Upper lobe of right lung (tissue), 1 donor: Measurements from ENCODE around the gene CSF3R. TPM values are rescaled to one million over a fixed set of nuclear protein-coding genes. Genes with fewer than 3 reads are reported as not detected.

Experiments used
- ATAC-seq: fragments of 200-7000 bp; cut with Tn5 transposase; one replicate; pipeline ENCODE4 v1.9.1; 2020; ENCODE audit warnings: mild to moderate bottlenecking, moderate library complexity
- DNase-seq: peaks from one replicate; pipeline ENCODE4 v3.0.0-alpha.2; 2020
- H3K27ac ChIP-seq: fragments of 200-600 bp; one replicate; pipeline ENCODE4 v1.8.0; 2022
- H3K27me3 ChIP-seq: fragments of 200-600 bp; one replicate; pipeline ENCODE4 v1.8.0; 2022; ENCODE audit warnings: mild to moderate bottlenecking
- H3K36me3 ChIP-seq: fragments of 200-600 bp; one replicate; pipeline ENCODE4 v1.8.0; 2022
- H3K4me1 ChIP-seq: fragments of 200-600 bp; one replicate; pipeline ENCODE4 v1.8.0; 2022
- H3K4me3 ChIP-seq: fragments of 200-600 bp; one replicate; pipeline ENCODE4 v1.8.0; 2022; ENCODE audit warnings: mild to moderate bottlenecking
- H3K9me3 ChIP-seq: fragments of 200-600 bp; one replicate; pipeline ENCODE4 v1.8.0; 2022
- intact Hi-C: fragments of 100-400 bp; cut with DNase I; formaldehyde crosslinking; loops from one replicate; pipeline ENCODE4 v1.11.0; 2022
- total RNA-seq: library from RNA; stranded (reverse); fragmentation: NEBNext Ultra II Directional; extraction: Animal tissue kit (Norgen Biotek cat#: 25700); gene quantifications from one replicate; pipeline ENCODE4 v1.2.1, GENCODE V29; 2021
- TF ChIP-seq, protein P1 (sequence below): fragments of 200-600 bp; IDR thresholded peaks from one replicate; pipeline ENCODE4 v1.8.0; 2022; ENCODE audit warnings: antibody characterized with exemption
- donor health status: DM: no; HTN: yes; CAD: no; lungs with severe emphysema.

CSF3R gene
- total RNA-seq, 1 donor from 2014 or later, result 202 TPM

DNA sequence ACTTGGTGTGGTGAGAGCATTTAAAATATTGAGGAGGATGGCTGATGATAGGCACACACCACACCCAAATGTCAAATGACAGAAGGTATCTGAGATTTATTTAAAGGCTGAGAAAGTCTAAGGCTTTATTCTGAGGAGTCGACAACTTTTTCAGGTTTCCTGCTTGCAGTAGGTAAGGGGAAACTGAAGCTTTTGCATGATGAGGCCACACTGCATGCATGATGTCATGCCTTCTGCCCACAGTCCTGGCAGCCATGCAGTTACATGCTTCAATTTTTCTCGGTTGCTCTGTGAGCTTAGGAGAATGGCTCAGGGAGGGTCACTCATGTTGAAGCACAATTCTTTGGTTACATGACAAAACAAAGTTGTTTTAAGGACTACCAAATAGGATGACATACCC is 39.4 kb downstream of the CSF3R start:
- ATAC-seq (no peak), DNase-seq (no peak)
- intact Hi-C loops, result no loop called here
- H3K4me1 ChIP-seq, result peaks cover 5% of the 10 kb centered on the region
- no peaks in the 10 kb centered on the region for H3K9me3 ChIP-seq
- TF ChIP-seq, protein P1, sequence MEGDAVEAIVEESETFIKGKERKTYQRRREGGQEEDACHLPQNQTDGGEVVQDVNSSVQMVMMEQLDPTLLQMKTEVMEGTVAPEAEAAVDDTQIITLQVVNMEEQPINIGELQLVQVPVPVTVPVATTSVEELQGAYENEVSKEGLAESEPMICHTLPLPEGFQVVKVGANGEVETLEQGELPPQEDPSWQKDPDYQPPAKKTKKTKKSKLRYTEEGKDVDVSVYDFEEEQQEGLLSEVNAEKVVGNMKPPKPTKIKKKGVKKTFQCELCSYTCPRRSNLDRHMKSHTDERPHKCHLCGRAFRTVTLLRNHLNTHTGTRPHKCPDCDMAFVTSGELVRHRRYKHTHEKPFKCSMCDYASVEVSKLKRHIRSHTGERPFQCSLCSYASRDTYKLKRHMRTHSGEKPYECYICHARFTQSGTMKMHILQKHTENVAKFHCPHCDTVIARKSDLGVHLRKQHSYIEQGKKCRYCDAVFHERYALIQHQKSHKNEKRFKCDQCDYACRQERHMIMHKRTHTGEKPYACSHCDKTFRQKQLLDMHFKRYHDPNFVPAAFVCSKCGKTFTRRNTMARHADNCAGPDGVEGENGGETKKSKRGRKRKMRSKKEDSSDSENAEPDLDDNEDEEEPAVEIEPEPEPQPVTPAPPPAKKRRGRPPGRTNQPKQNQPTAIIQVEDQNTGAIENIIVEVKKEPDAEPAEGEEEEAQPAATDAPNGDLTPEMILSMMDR, result no peak
- no peak overlapping the region for H3K4me3 ChIP-seq
- H3K36me3 ChIP-seq, result no peaks in the 10 kb centered on the region
- no peak overlapping the region for H3K27ac ChIP-seq
- no peaks in the 10 kb centered on the region for H3K27me3 ChIP-seq

DNA sequence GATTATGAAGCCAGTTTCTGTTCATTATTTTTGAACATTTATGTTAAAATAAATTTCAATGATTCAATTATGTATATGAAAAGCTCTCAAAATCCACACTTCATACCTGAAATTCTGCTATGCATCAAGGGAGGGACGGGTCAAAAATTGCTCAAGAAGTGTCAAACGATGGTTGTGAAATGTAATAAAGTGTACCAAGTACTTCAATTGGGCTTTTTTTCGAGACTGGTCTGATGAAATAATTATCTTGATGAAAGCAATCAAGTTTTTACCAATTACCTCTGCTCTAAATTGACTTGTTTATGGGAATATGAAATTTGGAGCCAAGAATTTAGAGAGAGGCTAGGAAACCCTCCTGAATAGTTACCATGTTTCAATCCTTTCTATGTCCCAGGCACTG is 40.4 kb downstream of the CSF3R start:
- DNase-seq (no peak), ATAC-seq (no peak)
- peaks cover 5% of the 10 kb centered on the region for H3K4me1 ChIP-seq
- intact Hi-C loops, result no loop called here
- no peaks in the 10 kb centered on the region for H3K27me3 ChIP-seq
- no peaks in the 10 kb centered on the region for H3K36me3 ChIP-seq
- H3K9me3 ChIP-seq, result no peaks in the 10 kb centered on the region
- TF ChIP-seq, protein P1, result no peak
- H3K4me3 ChIP-seq, result no peak overlapping the region
- H3K27ac ChIP-seq, result no peak overlapping the region

- TF ChIP-seq, protein P1, result no peak
- no peaks in the 10 kb centered on the region for H3K36me3 ChIP-seq
- H3K27me3 ChIP-seq, result no peaks in the 10 kb centered on the region
- intact Hi-C loops, result no loop called here
- no peaks in the 10 kb centered on the region for H3K9me3 ChIP-seq
- DNase-seq (no peak), ATAC-seq (no peak)
- H3K4me1 ChIP-seq, result peaks cover 5% of the 10 kb centered on the region
- H3K4me3 ChIP-seq, result no peak overlapping the region
- no peak overlapping the region for H3K27ac ChIP-seq
Observed at GRCh38 chr1:36440646-36441045, 42.1 kb downstream of the CSF3R start.

- TF ChIP-seq, protein P1, result no peak
- H3K27me3 ChIP-seq, result no peaks in the 10 kb centered on the region
- H3K4me1 ChIP-seq, result peaks cover 5% of the 10 kb centered on the region
- ATAC-seq (no peak), DNase-seq (no peak)
- H3K9me3 ChIP-seq, result no peaks in the 10 kb centered on the region
- no peak overlapping the region for H3K27ac ChIP-seq
- intact Hi-C loops, result no loop called here
- H3K36me3 ChIP-seq, result no peaks in the 10 kb centered on the region
- H3K4me3 ChIP-seq, result no peak overlapping the region
Observed at GRCh38 chr1:36440044-36440443, 42.7 kb downstream of the CSF3R start.

DNA sequence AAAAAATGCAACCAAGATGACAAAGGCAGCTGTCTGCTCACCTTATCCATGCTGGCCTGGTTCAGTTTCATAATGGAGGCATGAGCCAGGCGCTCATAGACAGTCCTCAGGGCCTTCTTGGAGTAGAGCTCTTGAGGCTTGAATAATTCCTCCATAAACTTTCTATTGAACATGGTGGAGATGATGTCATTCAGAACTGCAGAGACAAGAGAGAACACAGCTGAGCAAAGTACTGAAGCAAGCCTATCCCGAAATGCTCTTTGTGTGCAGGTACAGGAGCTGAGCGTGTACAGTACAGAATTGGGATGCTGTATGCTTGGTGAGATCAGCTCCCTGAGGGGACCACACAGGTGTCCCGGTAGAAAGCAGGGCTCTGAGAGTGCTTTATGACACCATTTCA is 44.0 kb downstream of the CSF3R start:
- no peak for DNase-seq
- Histone ChIP-seq H3K27ac (no peak overlapping the region), H3K4me1 (peaks cover 5% of the 10 kb centered on the region), H3K4me3 (no peak overlapping the region), H3K9me3 (no peaks in the 10 kb centered on the region), H3K27me3 (no peaks in the 10 kb centered on the region), H3K36me3 (no peaks in the 10 kb centered on the region)
- intact Hi-C loops, result no loop called here
- no peak for ATAC-seq
- TF ChIP-seq, protein P1, result no peak

GRCh38 chr1:36436821-36437220 is 45.9 kb downstream of the CSF3R start:
- H3K9me3 ChIP-seq, result no peaks in the 10 kb centered on the region
- H3K4me1 ChIP-seq, result peaks cover 5% of the 10 kb centered on the region
- TF ChIP-seq, protein P1, result no peak

More at GRCh38 chr1:36436821-36437220, 45.9 kb downstream of the CSF3R start:
- DNase-seq (no peak), ATAC-seq (no peak)
- intact Hi-C loops, result no loop called here
- Histone ChIP-seq H3K36me3 (peaks cover 4% of the 10 kb centered on the region), H3K4me3 (no peak overlapping the region), H3K27ac (no peak overlapping the region), H3K27me3 (no peaks in the 10 kb centered on the region)
